HG03565 (cell line): ENCODE measurements around the gene ACER3.
"Not testable (repeated sequence)": the region's sequence is repeated elsewhere in the genome, so short reads cannot be mapped to it uniquely, and the experiment has no call there.

Experiments
- ATAC-seq: cut with Tn5 transposase; IDR thresholded peaks from one replicate; pipeline ENCODE4 v1.9.1; 2021; ENCODE audit warnings: mild to moderate bottlenecking, moderate library complexity; ENCODE audit not compliant: unreplicated experiment

ACER3 gene

DNA sequence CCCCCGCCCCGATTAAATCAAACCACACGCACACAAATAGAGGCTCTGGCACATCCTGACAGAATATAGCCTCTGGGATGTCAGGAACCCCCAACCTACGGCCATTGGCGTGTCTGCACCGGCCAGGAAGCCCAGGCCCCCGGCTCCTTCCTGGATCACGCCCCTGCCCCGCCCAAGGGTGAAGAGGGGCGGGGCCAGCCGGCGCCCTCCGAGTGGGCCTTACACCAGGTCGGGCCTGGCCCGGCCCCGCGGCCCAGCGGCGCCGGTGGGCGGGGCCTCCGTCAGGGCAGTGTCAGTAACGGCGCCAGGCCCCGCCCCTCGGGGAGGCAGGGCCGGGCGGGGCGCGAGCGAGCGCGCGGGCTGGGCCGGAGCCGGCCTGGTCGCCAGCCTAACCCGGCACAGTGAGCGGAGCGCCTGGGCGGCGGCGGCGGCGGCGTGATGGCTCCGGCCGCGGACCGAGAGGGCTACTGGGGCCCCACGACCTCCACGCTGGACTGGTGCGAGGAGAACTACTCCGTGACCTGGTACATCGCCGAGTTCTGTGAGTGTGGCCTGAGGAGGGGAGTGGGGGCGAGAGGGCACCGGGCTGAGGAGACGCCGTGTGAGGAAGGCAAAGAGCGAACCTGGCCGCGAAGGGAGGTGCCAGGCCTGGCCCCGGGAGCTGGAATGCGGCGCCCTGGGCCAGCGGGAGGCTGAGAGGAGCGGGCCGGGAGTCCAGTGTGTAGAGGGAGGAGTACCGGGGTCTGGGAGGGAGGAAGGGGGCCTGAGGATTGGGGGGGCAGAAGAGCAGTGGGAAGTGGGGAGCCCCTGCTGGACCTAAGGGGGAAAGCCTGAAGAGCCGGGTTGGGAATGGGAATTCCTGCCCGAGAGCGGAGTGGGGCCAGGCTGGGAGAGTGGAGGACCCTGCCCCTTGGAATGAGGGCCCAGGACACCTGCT is at the start of gene ACER3:
Gene ACER3 (plus strand): TSS at position 380 of the 937 bp plus-strand sequence. CDS start 59 bp downstream, at position 439.
- peak; percentile 94 for ATAC-seq

GRCh38 chr11:76811259-76811658 is 49.5 kb upstream of the ACER3 start:
- no peak for ATAC-seq

DNA sequence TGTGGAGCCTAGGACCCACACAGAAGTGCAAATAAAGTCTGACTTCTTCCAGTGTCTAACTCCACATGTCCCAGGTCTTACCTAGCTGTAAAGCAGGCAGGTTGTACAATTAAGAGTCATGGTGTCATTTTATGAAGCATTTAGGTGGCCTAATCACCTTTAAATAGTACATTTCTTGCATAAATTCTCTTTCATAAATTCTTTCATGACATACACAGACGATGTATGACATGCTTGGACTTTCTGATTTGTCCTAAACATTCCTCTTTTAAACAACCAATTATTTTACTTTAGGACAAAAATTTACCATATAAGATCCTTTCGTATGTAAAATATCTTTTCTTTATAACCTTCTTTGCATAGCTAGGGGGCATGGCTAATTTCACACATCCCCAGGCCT is 46.3 kb upstream of the ACER3 start:
- no peak for ATAC-seq

- not testable (repeated sequence) for ATAC-seq
These were observed 45.0 kb upstream of the ACER3 start for GRCh38 chr11:76815678-76816077.

DNA sequence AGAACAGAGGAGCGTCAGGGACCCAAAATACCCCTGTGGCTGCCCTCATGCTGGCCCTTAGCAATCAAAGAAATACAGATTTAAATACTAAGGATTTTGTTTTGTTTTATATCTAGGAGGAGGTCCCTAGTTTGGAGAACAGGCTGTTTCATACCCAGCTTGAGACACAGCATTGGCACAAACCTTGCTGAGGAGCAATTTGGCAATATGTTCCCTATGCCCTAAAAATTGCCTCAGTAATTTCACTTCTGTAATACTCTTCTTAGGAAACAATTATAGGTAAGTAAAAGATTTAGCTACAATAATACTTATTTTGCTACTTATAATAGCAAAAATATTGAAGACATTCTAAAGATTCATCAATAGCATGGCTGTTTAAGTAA is 40.5 kb upstream of the ACER3 start:
- no peak for ATAC-seq

DNA sequence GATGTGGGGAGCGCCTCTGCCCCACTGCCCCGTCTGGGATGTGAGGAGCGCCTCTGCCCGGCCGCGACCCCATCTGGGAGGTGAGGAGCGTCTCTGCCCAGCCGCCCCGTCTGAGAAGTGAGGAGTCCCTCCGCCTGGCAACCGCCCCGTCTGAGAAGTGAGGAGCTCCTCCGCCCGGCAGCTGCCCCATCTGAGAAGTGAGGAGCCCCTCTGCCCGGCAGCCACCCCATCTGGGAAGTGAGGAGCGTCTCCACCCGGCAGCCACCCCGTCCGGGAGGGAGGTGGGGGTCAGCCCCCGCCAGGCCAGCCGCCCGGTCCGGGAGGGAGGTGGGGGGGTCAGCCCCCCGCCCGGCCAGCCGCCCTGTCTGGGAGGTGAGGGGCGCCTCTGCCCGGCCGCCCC is 39.3 kb upstream of the ACER3 start:
- not testable (repeated sequence) for ATAC-seq

GRCh38 chr11:76822406-76822805 is 38.3 kb upstream of the ACER3 start:
- no peak for ATAC-seq

DNA sequence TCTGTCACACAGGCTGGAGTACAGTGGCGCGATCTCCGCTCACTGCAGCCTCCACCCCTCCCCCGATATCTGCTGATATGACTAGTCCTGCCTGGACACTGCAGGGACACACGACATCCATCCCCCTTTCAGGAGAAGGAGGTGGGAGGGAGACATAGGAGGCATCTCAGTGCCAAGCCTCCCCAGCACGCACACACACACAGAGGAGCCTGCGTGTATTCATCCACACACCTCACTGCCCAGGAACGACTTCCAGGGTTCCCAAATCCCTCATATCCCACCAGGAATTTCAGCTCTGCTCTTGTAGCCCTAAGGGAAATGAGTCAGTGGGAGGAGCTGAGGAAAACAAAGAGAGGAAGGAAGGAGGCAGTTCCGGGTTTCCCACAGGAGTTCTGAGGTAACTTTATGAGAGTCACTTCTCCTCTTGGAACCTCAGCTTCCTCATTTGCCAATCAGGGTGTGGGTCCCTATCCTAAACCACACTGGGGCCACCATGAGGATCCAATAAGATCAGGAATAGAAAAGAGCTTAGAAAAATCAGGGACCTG is 37.2 kb upstream of the ACER3 start:
- ATAC-seq, result no peak

- ATAC-seq, result no peak
These were observed 36.4 kb upstream of the ACER3 start for GRCh38 chr11:76824083-76824939.

DNA sequence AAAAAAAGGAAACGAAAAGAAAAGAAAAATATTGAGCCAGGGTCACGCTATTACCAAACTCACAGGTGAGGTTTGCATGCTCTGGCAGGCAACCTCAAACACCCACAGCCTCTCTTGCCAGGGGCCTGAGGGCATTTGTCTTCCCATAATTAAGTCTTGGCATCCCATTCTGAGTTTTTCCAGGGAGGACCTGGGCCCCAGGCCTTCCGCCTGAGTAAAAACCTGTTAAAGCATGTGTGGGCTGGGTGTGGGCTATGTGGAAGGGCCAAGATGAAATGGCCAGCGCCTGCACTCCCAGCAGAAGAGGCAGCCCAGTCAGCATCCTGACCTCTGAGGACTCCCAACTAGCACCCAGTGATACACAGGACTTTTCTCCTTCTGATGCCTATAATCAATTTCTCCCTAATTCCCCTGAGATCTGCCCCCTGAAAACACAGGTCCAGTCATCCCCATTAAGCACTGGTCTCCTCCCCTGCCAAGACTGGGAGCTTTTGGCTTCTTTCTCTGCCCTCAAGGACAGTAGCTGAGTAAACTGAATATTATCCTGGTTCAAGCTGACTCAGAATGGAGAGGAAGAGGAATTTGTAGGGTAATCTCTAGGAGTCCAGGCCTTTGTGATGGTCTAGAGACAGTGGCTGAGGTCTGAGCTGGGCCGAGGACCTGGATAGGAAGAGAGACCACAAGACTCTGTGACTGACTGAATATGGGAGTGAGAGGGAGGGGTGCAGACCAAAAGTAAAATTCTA is 35.6 kb upstream of the ACER3 start:
- no peak for ATAC-seq

GRCh38 chr11:76825726-76826396 is 34.9 kb upstream of the ACER3 start:
- ATAC-seq, result no peak

GRCh38 chr11:76826508-76826907 is 34.2 kb upstream of the ACER3 start:
- ATAC-seq, result not testable (repeated sequence)

- ATAC-seq, result not testable (repeated sequence)
These were observed 33.7 kb upstream of the ACER3 start for GRCh38 chr11:76827005-76827404.

DNA sequence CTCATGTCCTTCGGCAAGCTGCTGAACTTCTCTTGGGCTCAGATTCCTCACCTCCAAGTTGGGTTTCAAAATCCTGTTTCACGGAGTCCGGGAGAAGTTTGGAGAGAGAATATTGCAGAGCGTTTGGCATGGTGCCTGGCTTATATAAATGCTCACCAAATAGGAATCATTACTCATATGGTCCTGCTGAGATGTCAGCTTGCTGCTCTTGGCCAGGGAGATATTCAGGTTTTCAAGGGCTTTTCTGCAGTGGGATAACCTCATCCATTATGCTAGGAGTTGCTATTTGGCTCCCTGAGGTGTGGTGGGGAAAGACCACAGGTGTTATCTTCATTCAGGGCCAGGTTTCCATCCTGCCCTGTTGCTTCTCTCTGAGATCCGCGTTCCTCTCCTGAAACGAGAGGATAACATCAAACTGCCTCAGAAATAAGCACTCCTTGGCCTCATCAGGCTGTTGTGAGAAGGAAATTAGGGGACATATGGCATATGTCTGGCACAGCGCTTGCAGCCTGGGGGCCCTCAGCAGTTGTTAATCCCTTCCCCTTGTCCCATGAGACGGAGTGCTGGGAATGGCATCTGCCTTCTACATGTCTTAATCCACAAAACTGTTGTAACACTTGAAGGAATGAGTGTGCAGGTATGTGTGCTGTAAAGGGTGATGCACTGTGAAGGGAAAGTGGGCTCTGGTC is 29.9 kb upstream of the ACER3 start:
- no peak for ATAC-seq

DNA sequence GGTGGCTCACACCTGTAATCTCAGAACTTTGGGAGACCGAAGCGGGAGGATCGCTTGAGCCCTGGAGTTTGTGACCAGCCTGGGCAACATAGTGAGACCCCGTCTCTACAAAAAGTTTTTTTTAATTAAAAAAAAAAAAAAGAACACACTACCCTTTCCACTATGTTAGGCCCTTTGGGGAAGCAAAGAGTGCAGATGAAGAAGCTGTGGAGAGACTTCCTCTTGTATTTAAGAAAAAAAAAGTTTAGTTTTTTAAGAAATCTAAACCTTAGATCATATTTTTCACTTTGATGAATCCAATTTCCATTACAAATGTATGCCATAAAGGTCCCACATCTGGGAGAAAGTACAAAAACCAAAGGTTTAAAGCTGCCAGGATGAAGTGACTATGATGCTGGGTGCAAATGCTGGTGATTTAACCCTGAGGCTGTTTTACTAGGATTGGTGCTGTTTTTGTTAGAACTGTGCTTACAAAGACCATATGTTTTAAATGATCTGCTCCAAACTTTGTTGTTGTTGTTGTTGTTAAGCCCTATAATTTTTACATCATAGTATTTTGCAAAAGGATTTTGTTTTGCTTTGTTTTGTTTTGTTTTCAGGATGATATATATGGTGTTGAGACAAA is 28.9 kb upstream of the ACER3 start:
- no peak for ATAC-seq

DNA sequence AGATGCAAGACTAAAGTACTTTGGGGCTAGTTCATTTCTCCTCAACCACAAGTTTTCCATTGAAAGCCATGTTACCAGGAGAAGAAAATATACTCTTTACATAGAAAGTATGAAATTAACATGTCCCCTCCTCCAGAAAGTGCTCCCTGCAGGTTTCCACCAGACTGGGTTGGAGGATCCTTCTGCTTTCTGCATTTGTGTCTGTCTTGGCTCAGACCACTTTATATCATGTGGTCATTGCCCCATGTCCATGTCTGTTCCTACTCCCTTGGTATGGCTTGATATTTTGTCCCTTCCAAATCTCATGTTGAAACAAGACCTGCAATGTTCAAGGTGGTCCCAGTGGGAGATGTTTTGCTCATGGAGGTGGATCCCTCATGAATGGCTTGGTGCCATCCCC is 28.4 kb upstream of the ACER3 start:
- ATAC-seq, result no peak

DNA sequence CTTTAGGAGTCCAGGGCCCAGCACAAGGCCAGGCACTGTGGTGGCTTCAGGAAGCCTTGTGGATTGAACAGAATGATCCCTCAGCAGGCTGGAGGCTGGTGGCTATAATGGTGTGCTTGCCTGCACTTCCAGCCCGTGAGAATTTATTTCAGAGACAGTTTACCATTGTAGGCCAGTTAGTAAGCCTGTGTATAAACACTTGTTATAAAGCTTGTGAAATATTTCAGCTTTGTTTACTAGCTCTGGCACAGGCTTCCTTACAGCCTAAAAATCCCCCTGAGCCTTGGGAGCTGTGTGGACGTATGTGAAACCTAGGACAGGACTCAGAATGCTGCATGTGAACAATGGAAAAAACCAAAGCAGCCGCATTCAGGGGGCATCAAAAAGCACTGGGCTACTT is 26.6 kb upstream of the ACER3 start:
- no peak for ATAC-seq

DNA sequence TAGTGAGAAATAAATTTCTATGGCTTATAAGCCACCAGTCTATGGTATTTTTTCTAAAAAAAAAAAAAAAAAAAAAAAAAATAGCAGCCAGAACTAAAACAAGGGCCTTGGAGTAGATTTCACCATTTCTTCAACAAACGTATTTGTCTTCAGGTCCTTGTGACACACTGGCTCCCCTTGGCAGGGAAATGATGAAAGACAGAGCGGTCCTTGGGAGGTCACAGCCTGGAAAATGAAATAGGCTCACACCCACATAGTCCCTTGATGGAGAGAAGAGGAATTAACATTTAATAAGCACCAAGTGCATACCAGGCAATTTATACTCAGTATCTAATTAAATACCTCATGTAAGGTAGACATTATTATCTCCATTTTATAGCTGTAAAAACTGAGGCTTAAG is 25.7 kb upstream of the ACER3 start:
- no peak for ATAC-seq

DNA sequence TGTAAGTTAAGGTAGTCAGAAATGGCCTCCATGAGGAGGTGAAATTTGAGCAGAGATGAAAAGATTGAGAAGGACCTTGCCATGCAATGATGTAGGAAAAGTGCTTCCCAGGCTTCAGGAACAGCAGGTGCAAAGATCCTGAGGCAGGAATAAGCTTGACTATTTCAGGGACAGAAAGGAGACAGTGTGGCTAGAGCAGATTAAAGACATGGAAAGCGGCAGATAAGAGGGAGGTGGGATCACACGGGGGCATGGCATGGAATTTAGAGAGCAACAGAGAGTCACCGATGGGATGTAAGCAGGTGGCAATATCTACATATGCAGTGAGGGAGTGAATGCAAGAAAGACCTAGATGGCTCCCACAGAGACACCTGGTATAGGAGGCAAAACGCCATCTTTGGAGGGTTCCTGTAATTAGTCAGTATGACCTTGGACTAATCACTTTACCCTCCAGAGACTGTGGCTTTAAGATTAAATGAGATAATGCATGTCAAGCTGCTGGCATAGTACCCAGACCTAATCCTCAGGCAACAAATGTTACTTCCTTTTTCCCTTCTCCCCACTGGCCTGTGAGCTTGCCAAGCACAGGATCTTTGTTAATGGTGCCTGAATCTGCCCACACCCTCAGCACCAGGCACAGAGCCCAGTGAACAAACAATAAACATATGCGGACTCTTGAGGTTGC is 24.6 kb upstream of the ACER3 start:
- ATAC-seq, result no peak
